H1 (cell line): ENCODE data around the gene ATOH8. TPM values are rescaled to one million over a fixed set of nuclear protein-coding genes. Genes with fewer than 3 reads are reported as not detected.

ENCODE experiments used
- CTCF ChIA-PET: fragments of 300-600 bp; sonication (Branson Sonifier 250); formaldehyde crosslinking; loops from one replicate; lab custom pipeline; 2021; ENCODE audit not compliant: partially characterized antibody; lab: Charles Lee
- POLR2A ChIA-PET: fragments of 300-600 bp; sonication (Branson Sonifier 250); formaldehyde crosslinking; loops from one replicate; lab custom pipeline; 2021; ENCODE audit warnings: inconsistent platforms; ENCODE audit not compliant: partially characterized antibody; lab: Charles Lee
- DNase-seq, 2 experiments: peaks; one replicate each; pipeline versions ENCODE4 v3.0.0 to v3.0.0-alpha.2; 2010 to 2022; ENCODE audit warnings: low spot score in 2 of 2, low read depth in 1 of 2, mixed read lengths in 1 of 2
- FAIRE-seq: peaks from 2 replicates; lab custom pipeline; 2011; peaks lifted over from hg19 to GRCh38; lab: Jason Lieb, UNC
- H2AFZ ChIP-seq: 2 replicates; pipeline ENCODE4 v1.8.1; 2012; ENCODE audit warnings: low read length, inconsistent platforms
- H2AK5ac ChIP-seq: 2 replicates; pipeline ENCODE4 v1.6.1; 2013; ENCODE audit warnings: low read depth, low read length
- H2BK120ac ChIP-seq: replicated peaks from 2 replicates; pipeline ENCODE3; 2013; ENCODE audit warnings: low read depth, low read length, inconsistent platforms
- H2BK12ac ChIP-seq: 2 replicates; pipeline ENCODE4 v1.6.1; 2013; ENCODE audit warnings: low read depth, low read length
- H2BK15ac ChIP-seq: 2 replicates; pipeline ENCODE4 v1.6.1; 2013; ENCODE audit warnings: low read length
- H2BK20ac ChIP-seq: 2 replicates; pipeline ENCODE4 v1.6.1; 2013; ENCODE audit warnings: low read length
- H2BK5ac ChIP-seq: 2 replicates; pipeline ENCODE4 v1.6.1; 2013; ENCODE audit warnings: low read depth, low read length
- H3K14ac ChIP-seq: 2 replicates; pipeline ENCODE4 v1.6.1; 2013; ENCODE audit warnings: inconsistent platforms; ENCODE audit not compliant: insufficient read length
- H3K18ac ChIP-seq: 2 replicates; pipeline ENCODE4 v1.6.1; 2013; ENCODE audit warnings: low read length; ENCODE audit errors: extremely low read depth
- H3K23ac ChIP-seq: 2 replicates; pipeline ENCODE4 v1.6.1; 2013; ENCODE audit warnings: inconsistent platforms; ENCODE audit not compliant: insufficient read length
- H3K23me2 ChIP-seq: 2 replicates; pipeline ENCODE4 v1.6.1; 2013; ENCODE audit warnings: low read depth, low read length
- H3K27ac ChIP-seq: 2 replicates; pipeline ENCODE4 v1.6.1; 2011; ENCODE audit warnings: low read depth, low read length, inconsistent platforms
- H3K27me3 ChIP-seq, 4 experiments: replicated peaks in 1 of 4; 1 replicate in 1 of 4; 2 replicates in 3 of 4; pipeline versions ENCODE4 v1.6.1 to v1.8.1; 2011 to 2013; ENCODE audit warnings: low read length in 3 of 4, mild to moderate bottlenecking in 3 of 4, inconsistent platforms in 2 of 4, mixed read lengths in 2 of 4, moderate library complexity in 1 of 4; ENCODE audit not compliant: control insufficient read depth in 3 of 4, insufficient read depth in 3 of 4; ENCODE audit errors: extremely low read depth in 1 of 4
- H3K36me3 ChIP-seq, 4 experiments: 2 replicates each; pipeline versions ENCODE4 v1.6.1 to v1.8.1; 2011 to 2013; ENCODE audit warnings: mild to moderate bottlenecking in 4 of 4, low read length in 3 of 4, moderate library complexity in 2 of 4, control low read depth in 1 of 4, inconsistent platforms in 1 of 4; ENCODE audit not compliant: insufficient read depth in 4 of 4, control insufficient read depth in 2 of 4
- H3K4ac ChIP-seq: replicated peaks from 2 replicates; pipeline ENCODE3; 2013; ENCODE audit warnings: low read length, low read depth, mixed read lengths, inconsistent platforms; ENCODE audit not compliant: insufficient read length
- H3K4me1 ChIP-seq, 4 experiments: replicated peaks in 1 of 4; 1 replicate in 1 of 4; 2 replicates in 3 of 4; pipeline versions ENCODE4 v1.6.1 to v1.8.1; 2011 to 2013; ENCODE audit warnings: low read length in 3 of 4, inconsistent platforms in 2 of 4, mixed read lengths in 1 of 4; ENCODE audit not compliant: insufficient read depth in 4 of 4, control insufficient read depth in 3 of 4
- H3K4me2 ChIP-seq, 2 experiments: 2 replicates each; pipeline versions ENCODE4 v1.6.1 to v1.8.1; 2011 to 2013; ENCODE audit warnings: low read depth in 2 of 2, low read length in 2 of 2, control low read depth in 1 of 2, inconsistent platforms in 1 of 2, mild to moderate bottlenecking in 1 of 2; ENCODE audit not compliant: insufficient read depth in 1 of 2
- H3K4me3 ChIP-seq, 4 experiments: fragments of 200-600, 300-600 bp in 1 of 4; sonication (generic), shearing (Covaris generic), sonication (Bioruptor Twin) in 1 of 4; 2 replicates each; pipeline versions ENCODE4 v1.5.1 to v1.8.1; 2011 to 2016; ENCODE audit warnings: low read length in 4 of 4, low read depth in 3 of 4, control low read depth in 2 of 4, inconsistent platforms in 2 of 4, mild to moderate bottlenecking in 2 of 4, mixed read lengths in 1 of 4, moderate library complexity in 1 of 4; ENCODE audit not compliant: insufficient read depth in 2 of 4; ENCODE audit errors: extremely low read depth in 1 of 4
- H3K56ac ChIP-seq: replicated peaks from 2 replicates; pipeline ENCODE3; 2013; ENCODE audit warnings: low read depth, mild to moderate bottlenecking, mixed read lengths, low read length, inconsistent platforms; ENCODE audit not compliant: insufficient read length
- H3K79me1 ChIP-seq: 2 replicates; pipeline ENCODE4 v1.6.1; 2013; ENCODE audit warnings: low read depth, low read length, control low read depth
- H3K79me2 ChIP-seq, 2 experiments: 2 replicates each; pipeline versions ENCODE4 v1.6.1 to v1.8.1; 2012 to 2013; ENCODE audit warnings: low read length in 2 of 2, mild to moderate bottlenecking in 2 of 2, inconsistent platforms in 1 of 2; ENCODE audit not compliant: insufficient read depth in 2 of 2, control insufficient read depth in 1 of 2
- H3K9ac ChIP-seq, 4 experiments: replicated peaks in 1 of 4; 1 replicate in 1 of 4; 2 replicates in 3 of 4; pipeline versions ENCODE4 v1.6.1 to v1.8.1; 2011 to 2013; ENCODE audit warnings: low read depth in 3 of 4, low read length in 3 of 4, control low read depth in 2 of 4, mild to moderate bottlenecking in 2 of 4, moderate library complexity in 2 of 4, inconsistent platforms in 1 of 4; ENCODE audit errors: extremely low read depth in 1 of 4
- H3K9me3 ChIP-seq, 2 experiments: 2 replicates each; pipeline versions ENCODE4 v1.6.1 to v1.8.1; 2012 to 2013; ENCODE audit warnings: mild to moderate bottlenecking in 2 of 2, moderate library complexity in 2 of 2, control low read depth in 1 of 2, inconsistent platforms in 1 of 2, low read depth in 1 of 2, low read length in 1 of 2, mixed read lengths in 1 of 2; ENCODE audit not compliant: insufficient read depth in 2 of 2
- H4K20me1 ChIP-seq, 2 experiments: replicated peaks in 1 of 2; 2 replicates each; pipeline versions ENCODE3 to v1.8.1; 2011 to 2013; ENCODE audit warnings: inconsistent platforms in 2 of 2, low read length in 2 of 2, mild to moderate bottlenecking in 1 of 2; ENCODE audit not compliant: insufficient read depth in 2 of 2, control insufficient read depth in 1 of 2
- H4K5ac ChIP-seq: 2 replicates; pipeline ENCODE4 v1.6.1; 2013; ENCODE audit warnings: low read length, low read depth, mixed read lengths, inconsistent platforms; ENCODE audit not compliant: insufficient read length
- H4K8ac ChIP-seq: 2 replicates; pipeline ENCODE4 v1.8.0; 2013; ENCODE audit warnings: mild to moderate bottlenecking, moderate library complexity, low read length, inconsistent platforms; ENCODE audit not compliant: insufficient read depth; ENCODE audit errors: extremely low read depth
- H4K91ac ChIP-seq: replicated peaks from 2 replicates; pipeline ENCODE3; 2013; ENCODE audit warnings: low read length, mixed read lengths, inconsistent platforms; ENCODE audit not compliant: insufficient read length
- BACH1 ChIP-seq: IDR thresholded peaks from 2 replicates; pipeline ENCODE4 v1.6.1; 2012; ENCODE audit warnings: low read length, improper control_type of control experiment
- BCL11A ChIP-seq, 2 experiments: IDR thresholded peaks; one replicate each; pipeline ENCODE4 v1.6.1; 2011; ENCODE audit warnings: low read depth in 2 of 2, low read length in 2 of 2, mild to moderate bottlenecking in 2 of 2
- CBX8 ChIP-seq: fragments of 300-800, 300-1000 bp; sonication (generic); IDR thresholded peaks from 2 replicates; pipeline ENCODE4 v1.7.1; 2016; ENCODE audit warnings: low read depth, low read length, borderline replicate concordance
- CTBP2 ChIP-seq: IDR thresholded peaks from 2 replicates; pipeline ENCODE4 v1.7.0; 2011; ENCODE audit warnings: borderline replicate concordance, mild to moderate bottlenecking, moderate library complexity, mixed read lengths, low read length; ENCODE audit not compliant: insufficient read depth, insufficient read length
- HDAC2 ChIP-seq, 2 experiments: fragments of 300-600 bp in 1 of 2; sonication (generic) in 1 of 2; IDR thresholded peaks; 2 replicates each; pipeline ENCODE4 v1.6.1; 2011 to 2012; ENCODE audit warnings: low read depth in 2 of 2, low read length in 2 of 2, mild to moderate bottlenecking in 2 of 2, moderate library complexity in 2 of 2, borderline replicate concordance in 1 of 2, inconsistent platforms in 1 of 2
- KDM4A ChIP-seq: IDR thresholded peaks from one replicate; pipeline ENCODE4 v1.7.1; 2012; ENCODE audit warnings: low read depth, mild to moderate bottlenecking, moderate library complexity, low read length, inconsistent platforms; ENCODE audit not compliant: severe bottlenecking
- MAFK ChIP-seq: IDR thresholded peaks from 2 replicates; pipeline ENCODE4 v1.6.1; 2012; ENCODE audit warnings: low read depth, mild to moderate bottlenecking, improper control_type of control experiment, low read length
- PHF8 ChIP-seq: fragments of 200-600 bp; sonication (generic); conservative IDR thresholded peaks from 2 replicates; pipeline ENCODE4 v1.7.1; 2012; ENCODE audit warnings: low read depth, mild to moderate bottlenecking, inconsistent platforms, low read length, moderate library complexity
- POLR2AphosphoS5 ChIP-seq: IDR thresholded peaks from 2 replicates; pipeline ENCODE4 v1.6.1; 2011; ENCODE audit warnings: low read depth, low read length
- RNF2 ChIP-seq: fragments of 200-900, 300-1000 bp; sonication (generic); IDR thresholded peaks from 2 replicates; pipeline ENCODE4 v1.7.1; 2016; ENCODE audit warnings: borderline replicate concordance, low read depth, mild to moderate bottlenecking, antibody characterized with exemption, low read length; ENCODE audit not compliant: poor library complexity, severe bottlenecking; ENCODE audit errors: missing control alignments
- SIRT6 ChIP-seq: IDR thresholded peaks from one replicate; pipeline ENCODE4 v1.7.1; 2012; ENCODE audit warnings: low read length, inconsistent platforms
- SP1 ChIP-seq: IDR thresholded peaks from 2 replicates; pipeline ENCODE4 v1.6.1; 2011; ENCODE audit warnings: low read depth, low read length
- WGBS, 2 experiments: shearing (Covaris generic) in 1 of 2; methylation state at CpG; one replicate each; pipeline versions ENCODE4 v1.1.6 to v1.1.7; 2013 to 2015; ENCODE audit warnings: low lambda C conversion rate in 2 of 2, mixed read lengths in 2 of 2, inconsistent platforms in 1 of 2, low coverage in 1 of 2, missing lambda C conversion rate in 1 of 2; ENCODE audit not compliant: insufficient replicate concordance in 2 of 2, insufficient coverage in 1 of 2, insufficient read length in 1 of 2; ENCODE audit errors: extremely low coverage in 1 of 2, missing lambda C conversion rate in 1 of 2; 5-methylcytosine and 5-hydroxymethylcytosine counted together
- polyA plus RNA-seq, 7 experiments: library from polyadenylated mRNA; depleted of rRNA in 3 of 7; stranded (reverse) in 5 of 7; unstranded in 2 of 7; fragments of >200 nt in 5 of 7; fragments of 200-250 nt in 2 of 7; gene quantifications; 1 replicate in 5 of 7; 2 replicates in 1 of 7; 4 replicates in 1 of 7; pipeline versions ENCODE4 v1.2.1 to v1.2.3, GENCODE V29; 2011 to 2013; ENCODE audit warnings: missing spikeins in 2 of 7, mixed read lengths in 2 of 7
- total RNA-seq: library from RNA; stranded (reverse); fragmentation: NEBNext Ultra II Directional; extraction: Animal tissue kit (Norgen Biotek cat#: 25700); gene quantifications from 2 replicates; pipeline ENCODE4 v1.2.1, GENCODE V29; 2021

Gene ATOH8
- total and polyA plus RNA-seq, 2 of the 8 experiments (the other 6 are each of a cell fraction or from before 2014, with no cell fraction given) = 0.50 to 0.53 TPM

- H2BK12ac ChIP-seq = no peak overlapping the region
- no peak overlapping the region for H3K9ac ChIP-seq
- FAIRE-seq = no peak
- no peak overlapping the region for H2BK15ac ChIP-seq
- no peaks in the 10 kb centered on the region for H3K79me2 ChIP-seq
- no peaks in the 10 kb centered on the region for H3K9me3 ChIP-seq
- no peak overlapping the region for H2BK120ac ChIP-seq
- H3K56ac ChIP-seq = no peak overlapping the region
- H2AFZ ChIP-seq = no peak overlapping the region
- H4K20me1 ChIP-seq = no peaks in the 10 kb centered on the region
- H4K5ac ChIP-seq = no peak overlapping the region
- H3K23me2 ChIP-seq = no peaks in the 10 kb centered on the region
- no peaks in the 10 kb centered on the region; a peak in 1 of 7 replicates for H3K27me3 ChIP-seq
- no peak overlapping the region for H3K23ac ChIP-seq
- H2AK5ac ChIP-seq = no peak overlapping the region
- no peak overlapping the region for H3K14ac ChIP-seq
- no peaks in the 10 kb centered on the region for H3K79me1 ChIP-seq
- H4K8ac ChIP-seq = no peak overlapping the region
- no peaks in the 10 kb centered on the region; a peak in 1 of 7 replicates for H3K4me1 ChIP-seq
- H4K91ac ChIP-seq = no peak overlapping the region
- no peak overlapping the region for H3K27ac ChIP-seq
- H3K36me3 ChIP-seq = no peaks in the 10 kb centered on the region
- ChIA-PET CTCF (interaction anchor here (0.6 to 2.2 kb wide), 13 partner anchors 10 to 123 kb away, joined by 3 to 7 read pairs (median 3); no protein-coding TSS in a partner anchor), POLR2A (interaction anchor here (1.3 kb wide), 1 partner anchor 61 kb away, joined by 3 read pairs; no protein-coding TSS in a partner anchor)
- no peak overlapping the region for H3K4me2 ChIP-seq
- H2BK5ac ChIP-seq = no peak overlapping the region
- no peak overlapping the region for H3K4me3 ChIP-seq
- H3K4ac ChIP-seq = no peak overlapping the region
- 84% methylated on average over 9 of the region's 9 CpGs; no CpG with 5 or more reads in 1 of the 2 experiments for WGBS, 2 experiments
- no peak overlapping the region for H2BK20ac ChIP-seq
- H3K18ac ChIP-seq = no peak overlapping the region
- DNase-seq = no peak
- TF ChIP-seq SP1 (no peak), KDM4A (no peak), PHF8 (no peak), CTBP2 (no peak), POLR2AphosphoS5 (no peak), BCL11A (IDR thresholded peaks at IDR 0.05; ENCODE audit: low read depth in 2 of 2, low read length in 2 of 2) (no peak), CBX8 (no peak), HDAC2 (IDR thresholded peaks at IDR 0.05; ENCODE audit: borderline replicate concordance in 1 of 2, low read depth in 2 of 2, low read length in 2 of 2) (no peak), MAFK (no peak), BACH1 (no peak), SIRT6 (no peak), RNF2 (no peak)
Observed at GRCh38 chr2:85712849-85713612, 40.8 kb upstream of the ATOH8 start.
